C1 segment of cervical spinal cord (tissue), 14 donors: ENCODE measurements around the gene FAM117A.
A peak's percentile ranks its signal among the peaks of the same experiment; 100 is the strongest.
"Not testable (repeated sequence)": the region's sequence is repeated elsewhere in the genome, so short reads cannot be mapped to it uniquely, and the experiment has no call there.

Experiments used
- DNase-seq, 14 donors: peaks; one replicate each; lab custom pipeline; 2025; lab: John Stamatoyannopoulos, UW

The FAM117A gene

GRCh38 chr17:49680314-49680713 is 83.6 kb downstream of the FAM117A start:
- peak in 4 of 14 donors; percentile 3 to 93 (median 30) for DNase-seq

- peak; percentile 86 to 99 (median 96) for DNase-seq
Measured at GRCh38 chr17:49677933-49678847, 85.7 kb downstream of the FAM117A start, which contains the start of gene SPOP. Gene SPOP (minus strand): TSS chr17:49678097. CDS start chr17:49622810, 55,287 bp downstream.

GRCh38 chr17:49677134-49677932 is 86.6 kb downstream of the FAM117A start:
- DNase-seq, result peak; percentile 52 to 95 (median 88)

GRCh38 chr17:49676276-49676868 is 87.6 kb downstream of the FAM117A start:
- DNase-seq, result peak in 1 of 14 donors; percentile 8

GRCh38 chr17:49674507-49674906 is 89.4 kb downstream of the FAM117A start:
- no peak for DNase-seq

- DNase-seq, result not testable (repeated sequence)
Measured at GRCh38 chr17:49673679-49674078, 90.3 kb downstream of the FAM117A start.

- DNase-seq, result no peak
Measured at GRCh38 chr17:49670641-49671040, 93.3 kb downstream of the FAM117A start.

GRCh38 chr17:49670002-49670401 is 93.9 kb downstream of the FAM117A start:
- DNase-seq, result no peak

- no peak for DNase-seq
Measured at GRCh38 chr17:49667854-49668253, 96.1 kb downstream of the FAM117A start.

- no peak for DNase-seq
Measured at GRCh38 chr17:49664706-49665211, 99.2 kb downstream of the FAM117A start.
